Ecto neural progenitor cell (in vitro differentiated cells): ENCODE results near the gene CDH4.

Source experiments
- DNase-seq: peaks from one replicate; pipeline ENCODE4 v3.0.0-alpha.2; 2018; ENCODE audit warnings: low spot score

CDH4 gene

GRCh38 chr20:61882716-61883615 lies 630.9 kb downstream of the CDH4 start:
- DNase-seq, result no peak

- no peak for DNase-seq
Measured at GRCh38 chr20:61883857-61884393, 631.9 kb downstream of the CDH4 start.

- no peak for DNase-seq
Measured at GRCh38 chr20:61884571-61885389, 632.7 kb downstream of the CDH4 start.

- no peak for DNase-seq
Measured at GRCh38 chr20:61885759-61886715, 634.0 kb downstream of the CDH4 start.

- DNase-seq, result peak; percentile 71
Measured at GRCh38 chr20:61886721-61887595, 634.9 kb downstream of the CDH4 start.

GRCh38 chr20:61887596-61888093 lies 635.6 kb downstream of the CDH4 start:
- no peak for DNase-seq

GRCh38 chr20:61888101-61888865 lies 636.2 kb downstream of the CDH4 start:
- no peak for DNase-seq

- no peak for DNase-seq
Measured at GRCh38 chr20:61889659-61890058, 637.6 kb downstream of the CDH4 start.

- DNase-seq, result no peak
Measured at GRCh38 chr20:61890210-61890609, 638.1 kb downstream of the CDH4 start.

- no peak for DNase-seq
Measured at GRCh38 chr20:61891476-61891875, 639.4 kb downstream of the CDH4 start.

GRCh38 chr20:61891916-61892649 lies 640.0 kb downstream of the CDH4 start:
- DNase-seq, result no peak

- no peak for DNase-seq
Measured at GRCh38 chr20:61895016-61895415, 643.0 kb downstream of the CDH4 start.

GRCh38 chr20:61895686-61896057 lies 643.6 kb downstream of the CDH4 start:
- no peak for DNase-seq

GRCh38 chr20:61896058-61896961 lies 644.2 kb downstream of the CDH4 start:
- DNase-seq, result peak; percentile 80

GRCh38 chr20:61897401-61898295 lies 645.6 kb downstream of the CDH4 start:
- DNase-seq, result no peak

- DNase-seq, result no peak
Measured at GRCh38 chr20:61898405-61898804, 646.3 kb downstream of the CDH4 start.
